ENCODE measurements around the gene KIAA1328.
A peak's percentile ranks its signal among the peaks of the same experiment; 100 is the strongest.

The KIAA1328 gene

GRCh38 chr18:36963464-36963863 lies 134.5 kb downstream of the KIAA1328 start:
- TF ChIP-seq, protein P1, sequence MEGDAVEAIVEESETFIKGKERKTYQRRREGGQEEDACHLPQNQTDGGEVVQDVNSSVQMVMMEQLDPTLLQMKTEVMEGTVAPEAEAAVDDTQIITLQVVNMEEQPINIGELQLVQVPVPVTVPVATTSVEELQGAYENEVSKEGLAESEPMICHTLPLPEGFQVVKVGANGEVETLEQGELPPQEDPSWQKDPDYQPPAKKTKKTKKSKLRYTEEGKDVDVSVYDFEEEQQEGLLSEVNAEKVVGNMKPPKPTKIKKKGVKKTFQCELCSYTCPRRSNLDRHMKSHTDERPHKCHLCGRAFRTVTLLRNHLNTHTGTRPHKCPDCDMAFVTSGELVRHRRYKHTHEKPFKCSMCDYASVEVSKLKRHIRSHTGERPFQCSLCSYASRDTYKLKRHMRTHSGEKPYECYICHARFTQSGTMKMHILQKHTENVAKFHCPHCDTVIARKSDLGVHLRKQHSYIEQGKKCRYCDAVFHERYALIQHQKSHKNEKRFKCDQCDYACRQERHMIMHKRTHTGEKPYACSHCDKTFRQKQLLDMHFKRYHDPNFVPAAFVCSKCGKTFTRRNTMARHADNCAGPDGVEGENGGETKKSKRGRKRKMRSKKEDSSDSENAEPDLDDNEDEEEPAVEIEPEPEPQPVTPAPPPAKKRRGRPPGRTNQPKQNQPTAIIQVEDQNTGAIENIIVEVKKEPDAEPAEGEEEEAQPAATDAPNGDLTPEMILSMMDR (IDR thresholded peaks at IDR 0.05; ENCODE audit: unreplicated experiment in 3 of 3) = no peak
- no peak overlapping the region for H3K4me3 Mint-ChIP-seq
- H3K27ac Mint-ChIP-seq = no peak overlapping the region
- no peaks in the 10 kb centered on the region for H3K4me1 Mint-ChIP-seq
- H3K9me3 Mint-ChIP-seq = peaks cover 32% of the 10 kb centered on the region
- peaks cover 58% of the 10 kb centered on the region for H3K36me3 Mint-ChIP-seq (ENCODE audit: low read depth)
- H3K27me3 Mint-ChIP-seq (ENCODE audit: low read depth) = no peaks in the 10 kb centered on the region

- H3K9me3 Mint-ChIP-seq = peaks cover 20% of the 10 kb centered on the region
- peaks cover 27% of the 10 kb centered on the region for H3K36me3 Mint-ChIP-seq (ENCODE audit: low read depth)
- no peaks in the 10 kb centered on the region for H3K4me1 Mint-ChIP-seq
- no peak overlapping the region for H3K27ac Mint-ChIP-seq
- TF ChIP-seq, protein P1 (IDR thresholded peaks at IDR 0.05; ENCODE audit: unreplicated experiment in 3 of 3) = no peak
- no peak overlapping the region for H3K4me3 Mint-ChIP-seq
- no peaks in the 10 kb centered on the region for H3K27me3 Mint-ChIP-seq (ENCODE audit: low read depth)
Observed at GRCh38 chr18:36974686-36975085, 145.8 kb downstream of the KIAA1328 start.

DNA sequence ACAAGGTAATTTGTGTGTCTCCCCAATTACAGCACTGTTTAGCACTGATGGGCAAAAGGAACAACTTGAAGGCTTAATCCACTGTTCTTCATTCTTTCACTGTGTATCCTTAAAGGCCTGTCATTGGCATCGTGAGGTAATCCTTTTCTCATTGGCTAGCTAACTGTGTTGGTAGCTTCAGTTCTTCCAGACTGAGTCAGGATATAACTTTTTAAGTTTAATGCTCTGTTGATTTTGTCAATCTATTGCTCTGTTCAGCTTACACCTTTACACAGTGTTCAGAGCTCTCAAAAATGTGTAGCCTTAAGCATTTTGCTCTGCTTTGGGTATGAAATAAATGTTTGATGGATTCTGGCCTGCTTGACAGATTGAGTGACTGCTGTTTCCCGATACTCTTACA lies 148.2 kb downstream of the KIAA1328 start:
- TF ChIP-seq, protein P1 (IDR thresholded peaks at IDR 0.05; ENCODE audit: unreplicated experiment in 3 of 3) = no peak
- peaks cover 10% of the 10 kb centered on the region for H3K36me3 Mint-ChIP-seq (ENCODE audit: low read depth)
- H3K4me3 Mint-ChIP-seq = no peak overlapping the region
- peak overlapping the region; percentile 24 to 90 (median 85) for H3K27ac Mint-ChIP-seq
- no peaks in the 10 kb centered on the region for H3K27me3 Mint-ChIP-seq (ENCODE audit: low read depth)
- peaks cover 3% of the 10 kb centered on the region for H3K9me3 Mint-ChIP-seq
- H3K4me1 Mint-ChIP-seq = no peaks in the 10 kb centered on the region

- Mint-ChIP-seq H3K4me1 (no peaks in the 10 kb centered on the region), H3K9me3 (peaks cover 4% of the 10 kb centered on the region)
Observed at GRCh38 chr18:36993068-36993467, 164.1 kb downstream of the KIAA1328 start.

GRCh38 chr18:37006742-37007141 lies 177.8 kb downstream of the KIAA1328 start:
- Mint-ChIP-seq H3K4me1 (peaks cover 3% of the 10 kb centered on the region), H3K36me3 (ENCODE audit: low read depth) (no peaks in the 10 kb centered on the region), H3K9me3 (peaks cover 4% of the 10 kb centered on the region), H3K4me3 (no peak overlapping the region), H3K27ac (no peak overlapping the region), H3K27me3 (ENCODE audit: low read depth) (no peaks in the 10 kb centered on the region)
- TF ChIP-seq, protein P1 (IDR thresholded peaks at IDR 0.05; ENCODE audit: unreplicated experiment in 3 of 3) = no peak

More at GRCh38 chr18:36993068-36993467, 164.1 kb downstream of the KIAA1328 start:
- Mint-ChIP-seq H3K36me3 (ENCODE audit: low read depth) (peaks cover 7% of the 10 kb centered on the region), H3K27ac (no peak overlapping the region), H3K4me3 (no peak overlapping the region), H3K27me3 (ENCODE audit: low read depth) (no peaks in the 10 kb centered on the region)
- TF ChIP-seq, protein P1 (IDR thresholded peaks at IDR 0.05; ENCODE audit: unreplicated experiment in 3 of 3) = no peak

DNA sequence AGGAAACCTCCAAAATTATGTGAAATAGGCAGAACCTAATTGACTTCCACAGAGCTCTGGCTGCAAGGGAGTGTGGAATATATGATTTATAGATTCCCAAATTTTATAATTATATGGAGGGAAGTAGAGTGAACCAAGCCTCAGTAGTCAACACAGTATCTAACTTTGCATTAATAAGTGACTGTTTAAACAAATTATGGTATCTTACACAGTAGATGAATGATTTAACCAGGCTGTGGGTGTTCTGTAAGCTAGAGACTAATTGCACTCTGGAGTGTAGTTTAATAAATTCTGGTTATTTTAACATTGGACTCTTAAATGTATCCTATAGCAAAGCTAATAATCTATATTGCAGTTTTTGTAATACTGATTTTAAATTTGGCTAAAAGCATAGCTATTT lies 183.5 kb downstream of the KIAA1328 start:
- Mint-ChIP-seq H3K4me1 (no peaks in the 10 kb centered on the region), H3K27ac (no peak overlapping the region), H3K9me3 (peaks cover 26% of the 10 kb centered on the region), H3K36me3 (ENCODE audit: low read depth) (peaks cover 23% of the 10 kb centered on the region), H3K4me3 (no peak overlapping the region), H3K27me3 (ENCODE audit: low read depth) (no peaks in the 10 kb centered on the region)
- TF ChIP-seq, protein P1 (IDR thresholded peaks at IDR 0.05; ENCODE audit: unreplicated experiment in 3 of 3) = no peak
